ENCODE results near the gene RHBDD2.

- TF ChIP-seq TARDBP (IDR thresholded peaks at IDR 0.05) (no peak), BHLHE40 (IDR thresholded peaks at IDR 0.05; ENCODE audit: borderline replicate concordance) (no peak), ELF4 (IDR thresholded peaks at IDR 0.05) (no peak), FOXM1 (IDR thresholded peaks at IDR 0.05; ENCODE audit: borderline replicate concordance) (no peak), SP1 (IDR thresholded peaks at IDR 0.05) (no peak)
- TF ChIP-seq, protein P1, sequence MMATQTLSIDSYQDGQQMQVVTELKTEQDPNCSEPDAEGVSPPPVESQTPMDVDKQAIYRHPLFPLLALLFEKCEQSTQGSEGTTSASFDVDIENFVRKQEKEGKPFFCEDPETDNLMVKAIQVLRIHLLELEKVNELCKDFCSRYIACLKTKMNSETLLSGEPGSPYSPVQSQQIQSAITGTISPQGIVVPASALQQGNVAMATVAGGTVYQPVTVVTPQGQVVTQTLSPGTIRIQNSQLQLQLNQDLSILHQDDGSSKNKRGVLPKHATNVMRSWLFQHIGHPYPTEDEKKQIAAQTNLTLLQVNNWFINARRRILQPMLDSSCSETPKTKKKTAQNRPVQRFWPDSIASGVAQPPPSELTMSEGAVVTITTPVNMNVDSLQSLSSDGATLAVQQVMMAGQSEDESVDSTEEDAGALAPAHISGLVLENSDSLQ (IDR thresholded peaks at IDR 0.05), result no peak
These were observed 42.6 kb downstream of the RHBDD2 start for GRCh38 chr7:75921479-75921878.
